Globus pallidus (tissue), 1 donor: Measurements from ENCODE around the gene UGT1A6.

Source experiments
- DNase-seq: peaks from one replicate; pipeline ENCODE4 v3.0.0-alpha.2; 2015; ENCODE audit warnings: low spot score

The UGT1A6 gene

DNA sequence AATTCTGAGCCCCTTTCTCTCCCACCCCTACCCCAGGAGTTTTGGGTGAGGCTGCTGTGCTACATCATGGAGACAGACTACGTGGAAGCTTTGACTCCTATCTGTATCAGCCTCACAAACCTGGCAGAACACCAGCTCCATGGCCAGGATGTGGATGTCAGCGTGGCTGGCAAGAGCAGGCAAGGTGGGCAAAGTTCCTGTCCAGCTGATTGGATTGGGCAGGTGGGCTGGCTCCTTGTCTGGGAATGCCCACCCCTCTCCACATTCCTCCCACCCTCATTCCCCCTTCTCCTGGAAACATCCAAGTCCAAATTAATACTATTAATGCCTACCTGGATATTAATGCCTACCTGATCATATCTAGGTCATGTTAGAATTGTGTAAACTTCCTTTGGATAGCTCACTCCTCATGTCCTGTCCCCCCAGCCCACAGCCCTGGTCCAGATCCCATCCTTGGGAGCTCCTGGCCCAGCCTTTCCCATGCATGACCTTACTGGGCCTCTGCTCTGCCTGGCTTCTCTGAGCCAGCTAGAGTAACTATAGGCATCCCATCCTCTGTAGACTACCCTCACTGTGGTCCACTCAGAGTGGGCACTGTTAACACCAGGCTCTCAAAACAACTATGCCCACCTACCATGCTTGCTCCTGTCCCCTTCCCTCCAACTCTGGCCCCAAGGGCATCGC lies 109.6 kb downstream of the UGT1A6 start:
- DNase-seq = no peak

GRCh38 chr2:233803292-233803911 lies 110.7 kb downstream of the UGT1A6 start:
- no peak for DNase-seq

DNA sequence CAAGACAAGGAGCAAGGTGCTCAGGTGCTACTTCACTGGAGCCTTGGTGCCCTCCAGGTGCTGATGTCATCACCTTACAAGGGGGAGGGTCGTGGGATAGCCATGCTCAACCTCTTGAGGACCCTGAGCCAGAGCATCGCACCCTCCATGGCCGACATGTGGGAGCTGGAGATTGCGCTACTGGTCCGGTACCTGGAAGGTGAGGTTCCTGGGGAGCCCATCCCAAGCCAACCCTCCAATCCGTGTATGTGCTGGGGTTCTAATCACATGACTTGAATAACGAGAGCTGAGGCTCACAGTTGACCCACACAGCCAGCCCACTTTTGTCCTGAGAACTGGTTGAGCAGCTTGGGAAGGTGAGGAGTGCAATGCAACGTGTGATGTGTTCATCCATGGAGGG lies 111.3 kb downstream of the UGT1A6 start:
- no peak for DNase-seq

- no peak for DNase-seq
These were observed 114.7 kb downstream of the UGT1A6 start for GRCh38 chr2:233807215-233807865.

- no peak for DNase-seq
These were observed 115.6 kb downstream of the UGT1A6 start for GRCh38 chr2:233807966-233808935.

- DNase-seq = no peak
These were observed 117.7 kb downstream of the UGT1A6 start for GRCh38 chr2:233810385-233810784.

DNA sequence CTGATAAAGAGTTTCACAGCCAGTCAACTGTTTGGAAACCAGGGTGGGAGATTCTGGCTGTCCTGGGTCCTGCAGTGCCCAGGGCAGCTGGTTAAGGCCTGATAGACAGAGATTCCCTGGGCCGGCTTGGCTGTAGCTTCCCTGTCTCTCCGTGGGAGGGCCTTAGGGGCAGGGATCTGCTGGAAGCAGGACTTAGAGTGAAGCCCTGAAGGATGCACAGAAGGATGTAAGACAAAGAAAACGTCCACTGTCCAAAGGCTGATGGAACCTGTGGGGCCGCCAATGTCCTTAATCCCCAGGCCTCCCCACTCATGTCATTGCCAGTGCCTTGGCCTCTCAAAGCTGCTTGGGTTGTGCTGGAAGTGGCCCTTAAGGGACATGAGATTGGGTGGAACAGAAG lies 118.4 kb downstream of the UGT1A6 start:
- DNase-seq = no peak

DNA sequence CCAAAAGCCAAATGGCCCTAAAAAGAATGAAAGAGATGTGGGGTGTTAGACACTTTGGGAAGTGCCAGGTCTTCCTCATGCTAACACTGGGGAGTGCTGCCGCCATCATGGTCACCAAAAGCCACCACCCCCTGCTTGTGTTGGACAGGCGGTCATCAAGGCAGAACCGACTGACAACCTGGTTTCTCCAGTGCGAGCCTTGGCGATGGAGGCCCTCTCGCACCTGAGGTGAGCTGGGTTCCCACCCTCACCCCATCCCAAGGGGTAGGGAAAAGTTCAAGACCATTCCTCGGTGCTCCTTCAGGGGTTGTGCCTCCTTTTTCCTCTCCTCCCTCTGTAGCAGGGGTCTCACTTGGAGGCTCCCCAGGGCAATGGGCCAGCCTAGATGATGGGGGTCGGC lies 119.0 kb downstream of the UGT1A6 start:
- no peak for DNase-seq

DNA sequence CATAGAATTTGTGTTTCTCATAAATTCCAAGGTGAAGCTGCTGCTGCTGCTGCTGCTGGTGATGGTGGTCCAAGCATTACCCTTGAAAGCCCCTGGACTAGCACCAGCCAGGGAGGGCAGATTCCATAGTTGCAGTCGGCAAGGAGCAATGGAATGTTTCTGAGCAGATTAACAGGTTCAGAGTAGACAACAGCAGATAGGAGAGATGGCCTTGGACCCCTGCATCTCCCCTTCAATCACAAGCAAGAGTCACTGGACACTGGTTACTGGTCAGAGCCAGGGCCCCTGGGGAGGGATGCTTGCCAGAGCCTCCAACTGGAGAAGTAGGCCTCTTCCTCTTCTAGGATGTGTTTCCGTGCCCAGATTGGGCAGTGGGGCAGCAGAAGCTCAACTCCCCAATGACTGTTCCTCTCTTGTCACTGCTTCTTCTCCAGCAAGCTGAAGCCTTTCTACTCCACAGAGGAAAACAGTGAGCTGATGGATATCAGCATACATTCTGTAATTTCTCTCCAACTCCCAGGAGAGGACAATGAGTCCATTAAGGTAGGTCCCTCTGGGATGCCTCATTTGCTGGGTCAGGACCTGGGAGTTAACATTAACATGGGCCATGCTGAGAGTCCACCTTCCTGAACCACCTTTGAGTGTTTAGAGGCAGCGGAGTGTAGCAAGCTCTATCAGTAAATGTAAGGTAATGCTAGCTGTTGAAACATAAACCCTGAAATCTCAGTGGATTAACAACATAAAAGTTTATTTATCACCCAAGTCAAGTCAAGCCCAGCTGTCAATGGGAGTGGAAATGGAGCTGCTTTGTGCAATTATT lies 120.8 kb downstream of the UGT1A6 start:
- no peak for DNase-seq

DNA sequence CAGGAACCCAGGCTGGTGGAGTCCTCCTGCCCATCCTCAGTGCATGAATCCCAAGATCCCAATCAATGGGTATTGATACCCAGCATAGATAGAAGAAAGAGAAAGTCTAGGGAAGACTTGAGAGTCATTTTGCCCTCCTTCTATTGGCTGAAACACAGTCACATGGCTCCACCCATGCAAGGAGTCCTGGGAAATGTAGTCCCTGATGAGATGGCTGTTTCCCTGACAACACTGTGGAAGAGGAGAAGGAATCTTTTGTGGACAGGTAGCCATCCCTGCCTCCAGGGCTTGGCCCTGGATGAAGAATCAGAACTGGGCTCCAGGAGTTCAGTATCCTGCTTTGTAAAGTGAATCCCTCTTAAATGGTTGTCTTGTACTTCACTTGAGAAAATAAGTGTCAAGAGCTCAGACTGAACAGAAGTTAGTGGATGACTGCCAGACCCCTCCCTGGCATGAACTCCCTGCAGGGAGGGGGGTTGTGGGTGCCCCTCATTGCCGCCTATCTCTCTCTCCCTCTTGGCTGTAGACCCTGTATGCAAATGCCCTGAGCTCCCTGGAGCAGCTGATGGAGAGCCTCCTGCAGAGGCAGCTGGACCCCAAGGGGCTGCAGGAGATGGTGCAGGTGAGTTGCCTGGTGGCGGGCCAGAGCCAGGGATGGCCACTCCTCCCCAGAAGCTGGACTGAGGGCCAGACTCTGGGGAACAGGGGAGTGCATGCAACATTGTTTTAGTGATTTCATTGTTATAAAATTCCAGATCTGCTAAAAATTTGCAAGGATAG lies 121.6 kb downstream of the UGT1A6 start:
- no peak for DNase-seq

DNA sequence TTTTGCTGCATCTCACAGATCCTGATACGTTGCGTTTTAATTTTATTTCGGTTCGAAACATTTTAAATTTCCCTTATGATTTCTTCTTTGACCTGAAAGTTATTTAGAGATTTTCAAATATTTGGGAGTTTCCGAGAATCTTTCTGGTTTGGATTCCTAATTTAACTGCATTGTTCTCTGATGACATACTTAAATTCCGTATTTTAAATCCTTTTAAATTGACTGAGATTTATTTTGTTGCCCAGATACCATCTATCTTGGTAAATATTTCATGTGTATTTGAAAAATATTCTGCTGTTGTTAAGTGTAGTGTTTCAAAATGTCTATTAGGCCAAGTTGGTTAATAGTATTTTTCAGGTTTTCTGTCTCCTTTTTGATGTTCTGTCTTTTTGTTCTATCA lies 123.2 kb downstream of the UGT1A6 start:
- DNase-seq = no peak

DNA sequence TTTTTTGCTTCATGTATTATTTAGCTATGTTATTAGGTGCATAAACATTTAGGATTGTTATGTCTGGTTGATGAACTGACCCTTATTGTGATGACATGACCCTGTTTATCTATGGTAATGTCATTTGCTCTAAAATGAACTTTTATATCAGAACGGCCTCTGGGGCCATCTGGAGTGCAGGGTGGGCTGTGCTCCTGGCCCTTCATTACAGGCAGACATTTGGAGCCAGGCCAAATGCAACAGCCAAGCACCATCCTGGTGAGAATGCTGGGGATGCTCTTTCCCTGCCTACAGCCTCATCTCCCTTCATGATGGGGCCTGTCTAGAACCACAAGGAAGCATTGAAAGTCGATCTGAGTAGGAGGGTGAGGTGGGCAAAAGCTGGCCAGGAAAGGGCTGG lies 123.6 kb downstream of the UGT1A6 start:
- no peak for DNase-seq

DNA sequence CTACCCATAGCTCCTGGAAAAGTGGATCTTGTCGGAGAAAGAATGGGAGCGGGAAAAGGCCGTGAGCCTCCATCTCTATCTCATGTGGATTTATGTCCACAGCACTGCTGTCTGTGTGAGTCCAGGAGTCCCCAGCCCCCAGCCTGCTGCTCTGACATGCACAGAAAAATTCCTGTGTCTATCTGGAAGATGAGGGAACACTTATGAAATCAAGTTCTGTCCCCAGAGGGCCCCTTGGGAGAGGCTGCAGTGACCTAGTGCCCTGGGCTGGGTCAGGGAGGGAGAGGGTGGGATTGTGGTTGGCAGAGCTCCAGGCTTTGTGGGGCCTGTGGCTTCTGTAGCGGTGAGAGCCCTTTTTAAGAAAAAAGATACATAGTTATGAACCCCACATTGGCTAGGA lies 124.1 kb downstream of the UGT1A6 start:
- DNase-seq = no peak

GRCh38 chr2:233817361-233817911 lies 124.7 kb downstream of the UGT1A6 start:
- DNase-seq = no peak

GRCh38 chr2:233817995-233818638 lies 125.4 kb downstream of the UGT1A6 start:
- no peak for DNase-seq

GRCh38 chr2:233818639-233819621 lies 126.2 kb downstream of the UGT1A6 start:
- DNase-seq = no peak

DNA sequence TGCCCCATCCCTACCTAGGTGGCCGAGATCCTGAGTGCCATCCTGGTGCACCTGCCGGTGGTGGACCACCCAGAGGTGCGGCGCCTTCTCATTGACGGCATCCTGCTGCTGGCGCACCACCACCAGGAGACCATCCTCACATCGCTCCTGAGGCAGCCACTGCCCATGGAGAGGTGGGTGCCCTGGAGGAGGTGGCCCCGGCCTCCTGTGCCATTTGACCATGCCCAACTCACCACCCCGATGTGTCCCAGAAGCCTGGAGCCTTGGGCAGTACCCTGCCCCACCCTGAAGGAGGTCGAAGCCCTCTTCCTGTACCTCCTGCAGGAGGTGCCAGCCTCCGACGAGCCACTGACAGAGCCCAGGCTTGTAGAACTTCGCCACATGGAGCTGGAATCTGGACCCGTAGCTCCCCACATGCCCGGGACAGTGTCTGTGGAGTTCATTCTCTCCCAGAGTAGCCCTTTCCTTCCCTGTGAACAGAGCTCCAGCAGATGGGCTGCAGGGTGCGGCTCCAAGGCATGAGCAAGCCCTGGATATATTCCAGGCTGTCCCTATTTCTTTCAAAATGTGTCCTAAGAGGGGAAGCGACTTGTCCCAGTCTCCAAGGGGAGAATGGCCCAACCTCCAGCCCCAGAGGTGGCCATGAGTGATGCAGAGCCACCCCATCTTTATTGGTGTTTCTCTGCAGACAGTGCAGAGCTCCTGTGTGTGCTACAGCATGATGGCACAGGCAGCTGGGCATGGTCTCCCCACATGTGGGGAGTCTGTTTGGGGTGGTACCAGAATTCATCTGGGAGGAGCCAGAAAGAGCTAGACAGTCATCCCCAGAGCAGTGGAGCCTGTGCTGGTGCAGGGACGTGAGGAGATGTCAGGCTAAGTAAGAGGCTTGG lies 127.4 kb downstream of the UGT1A6 start:
- no peak for DNase-seq

DNA sequence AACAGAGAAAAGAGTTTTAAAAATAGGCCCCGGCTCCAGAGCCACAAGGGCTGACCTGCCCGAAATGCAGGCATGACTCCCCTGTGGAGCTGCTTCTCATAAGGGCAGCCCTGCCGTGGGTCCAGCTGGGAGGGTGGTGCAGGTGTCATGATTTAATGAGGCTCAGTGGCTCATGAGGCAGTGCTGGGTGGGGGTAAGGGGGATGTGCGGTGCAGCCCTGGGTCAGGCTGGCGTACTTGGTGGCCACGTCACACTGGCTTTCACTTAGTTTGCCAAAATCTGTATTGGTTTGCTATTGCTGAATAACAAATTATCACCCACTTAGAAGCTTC lies 128.1 kb downstream of the UGT1A6 start:
- no peak for DNase-seq
